H1 (cell line): ENCODE results near the gene LTB. TPM values are rescaled to one million over a fixed set of nuclear protein-coding genes. Genes with fewer than 3 reads are reported as not detected.

ENCODE experiments used
- CHD1 ChIP-seq: IDR thresholded peaks from 2 replicates; pipeline ENCODE4 v1.6.1; 2012; ENCODE audit warnings: low read depth, low read length, improper control_type of control experiment
- EGR1 ChIP-seq: IDR thresholded peaks from 2 replicates; pipeline ENCODE4 v1.6.1; 2011; ENCODE audit warnings: low read depth, low read length, borderline replicate concordance
- JUN ChIP-seq: IDR thresholded peaks from 2 replicates; pipeline ENCODE4 v1.6.1; 2011; ENCODE audit warnings: low read depth, mild to moderate bottlenecking, improper control_type of control experiment, low read length
- JUND ChIP-seq: IDR thresholded peaks from 2 replicates; pipeline ENCODE4 v1.6.1; 2011; ENCODE audit warnings: mild to moderate bottlenecking, improper control_type of control experiment, low read length
- KDM4A ChIP-seq: IDR thresholded peaks from one replicate; pipeline ENCODE4 v1.7.1; 2012; ENCODE audit warnings: low read depth, mild to moderate bottlenecking, moderate library complexity, low read length, inconsistent platforms; ENCODE audit not compliant: severe bottlenecking
- RAD21 ChIP-seq, 2 experiments: IDR thresholded peaks in 1 of 2; conservative IDR thresholded peaks in 1 of 2; 2 replicates each; pipeline ENCODE4 v1.6.1; 2011; ENCODE audit warnings: low read depth in 2 of 2, low read length in 2 of 2, improper control_type of control experiment in 1 of 2, inconsistent platforms in 1 of 2, mild to moderate bottlenecking in 1 of 2, moderate library complexity in 1 of 2
- RBBP5 ChIP-seq: IDR thresholded peaks from 2 replicates; pipeline ENCODE4 v1.7.1; 2012; ENCODE audit warnings: low read depth, mild to moderate bottlenecking, inconsistent platforms, low read length, moderate library complexity, borderline replicate concordance
- SP1 ChIP-seq: IDR thresholded peaks from 2 replicates; pipeline ENCODE4 v1.6.1; 2011; ENCODE audit warnings: low read depth, low read length
- SUZ12 ChIP-seq: fragments of 200-600 bp; sonication (generic); IDR thresholded peaks from 2 replicates; pipeline ENCODE4 v1.6.1; 2012; ENCODE audit warnings: mild to moderate bottlenecking, inconsistent platforms, low read length, moderate library complexity, mixed read lengths
- TCF12 ChIP-seq: IDR thresholded peaks from 2 replicates; pipeline ENCODE4 v1.6.1; 2011; ENCODE audit warnings: low read depth, mild to moderate bottlenecking, low read length
- polyA plus RNA-seq, 7 experiments: library from polyadenylated mRNA; depleted of rRNA in 3 of 7; stranded (reverse) in 5 of 7; unstranded in 2 of 7; fragments of >200 nt in 5 of 7; fragments of 200-250 nt in 2 of 7; gene quantifications; 1 replicate in 5 of 7; 2 replicates in 1 of 7; 4 replicates in 1 of 7; pipeline versions ENCODE4 v1.2.1 to v1.2.3, GENCODE V29; 2011 to 2013; ENCODE audit warnings: missing spikeins in 2 of 7, mixed read lengths in 2 of 7
- total RNA-seq: library from RNA; stranded (reverse); fragmentation: NEBNext Ultra II Directional; extraction: Animal tissue kit (Norgen Biotek cat#: 25700); gene quantifications from 2 replicates; pipeline ENCODE4 v1.2.1, GENCODE V29; 2021
- TF ChIP-seq, protein P1 (sequence below): fragments of 300-600 bp; sonication (generic); IDR thresholded peaks from 2 replicates; pipeline ENCODE4 v1.7.1; 2012; ENCODE audit warnings: low read length, moderate library complexity, mild to moderate bottlenecking, inconsistent platforms; ENCODE audit not compliant: insufficient replicate concordance

Gene LTB
- total and polyA plus RNA-seq, 2 of the 8 experiments (the other 6 are each of a cell fraction or from before 2014, with no cell fraction given): 0.43 to 0.47 TPM

DNA sequence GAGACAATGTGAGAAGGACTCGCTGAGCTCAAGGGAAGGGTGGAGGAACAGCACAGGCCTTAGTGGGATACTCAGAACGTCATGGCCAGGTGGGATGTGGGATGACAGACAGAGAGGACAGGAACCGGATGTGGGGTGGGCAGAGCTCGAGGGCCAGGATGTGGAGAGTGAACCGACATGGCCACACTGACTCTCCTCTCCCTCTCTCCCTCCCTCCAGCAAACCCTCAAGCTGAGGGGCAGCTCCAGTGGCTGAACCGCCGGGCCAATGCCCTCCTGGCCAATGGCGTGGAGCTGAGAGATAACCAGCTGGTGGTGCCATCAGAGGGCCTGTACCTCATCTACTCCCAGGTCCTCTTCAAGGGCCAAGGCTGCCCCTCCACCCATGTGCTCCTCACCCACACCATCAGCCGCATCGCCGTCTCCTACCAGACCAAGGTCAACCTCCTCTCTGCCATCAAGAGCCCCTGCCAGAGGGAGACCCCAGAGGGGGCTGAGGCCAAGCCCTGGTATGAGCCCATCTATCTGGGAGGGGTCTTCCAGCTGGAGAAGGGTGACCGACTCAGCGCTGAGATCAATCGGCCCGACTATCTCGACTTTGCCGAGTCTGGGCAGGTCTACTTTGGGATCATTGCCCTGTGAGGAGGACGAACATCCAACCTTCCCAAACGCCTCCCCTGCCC, 5.2 kb downstream of the LTB start (continued):
- TF ChIP-seq, protein P1, sequence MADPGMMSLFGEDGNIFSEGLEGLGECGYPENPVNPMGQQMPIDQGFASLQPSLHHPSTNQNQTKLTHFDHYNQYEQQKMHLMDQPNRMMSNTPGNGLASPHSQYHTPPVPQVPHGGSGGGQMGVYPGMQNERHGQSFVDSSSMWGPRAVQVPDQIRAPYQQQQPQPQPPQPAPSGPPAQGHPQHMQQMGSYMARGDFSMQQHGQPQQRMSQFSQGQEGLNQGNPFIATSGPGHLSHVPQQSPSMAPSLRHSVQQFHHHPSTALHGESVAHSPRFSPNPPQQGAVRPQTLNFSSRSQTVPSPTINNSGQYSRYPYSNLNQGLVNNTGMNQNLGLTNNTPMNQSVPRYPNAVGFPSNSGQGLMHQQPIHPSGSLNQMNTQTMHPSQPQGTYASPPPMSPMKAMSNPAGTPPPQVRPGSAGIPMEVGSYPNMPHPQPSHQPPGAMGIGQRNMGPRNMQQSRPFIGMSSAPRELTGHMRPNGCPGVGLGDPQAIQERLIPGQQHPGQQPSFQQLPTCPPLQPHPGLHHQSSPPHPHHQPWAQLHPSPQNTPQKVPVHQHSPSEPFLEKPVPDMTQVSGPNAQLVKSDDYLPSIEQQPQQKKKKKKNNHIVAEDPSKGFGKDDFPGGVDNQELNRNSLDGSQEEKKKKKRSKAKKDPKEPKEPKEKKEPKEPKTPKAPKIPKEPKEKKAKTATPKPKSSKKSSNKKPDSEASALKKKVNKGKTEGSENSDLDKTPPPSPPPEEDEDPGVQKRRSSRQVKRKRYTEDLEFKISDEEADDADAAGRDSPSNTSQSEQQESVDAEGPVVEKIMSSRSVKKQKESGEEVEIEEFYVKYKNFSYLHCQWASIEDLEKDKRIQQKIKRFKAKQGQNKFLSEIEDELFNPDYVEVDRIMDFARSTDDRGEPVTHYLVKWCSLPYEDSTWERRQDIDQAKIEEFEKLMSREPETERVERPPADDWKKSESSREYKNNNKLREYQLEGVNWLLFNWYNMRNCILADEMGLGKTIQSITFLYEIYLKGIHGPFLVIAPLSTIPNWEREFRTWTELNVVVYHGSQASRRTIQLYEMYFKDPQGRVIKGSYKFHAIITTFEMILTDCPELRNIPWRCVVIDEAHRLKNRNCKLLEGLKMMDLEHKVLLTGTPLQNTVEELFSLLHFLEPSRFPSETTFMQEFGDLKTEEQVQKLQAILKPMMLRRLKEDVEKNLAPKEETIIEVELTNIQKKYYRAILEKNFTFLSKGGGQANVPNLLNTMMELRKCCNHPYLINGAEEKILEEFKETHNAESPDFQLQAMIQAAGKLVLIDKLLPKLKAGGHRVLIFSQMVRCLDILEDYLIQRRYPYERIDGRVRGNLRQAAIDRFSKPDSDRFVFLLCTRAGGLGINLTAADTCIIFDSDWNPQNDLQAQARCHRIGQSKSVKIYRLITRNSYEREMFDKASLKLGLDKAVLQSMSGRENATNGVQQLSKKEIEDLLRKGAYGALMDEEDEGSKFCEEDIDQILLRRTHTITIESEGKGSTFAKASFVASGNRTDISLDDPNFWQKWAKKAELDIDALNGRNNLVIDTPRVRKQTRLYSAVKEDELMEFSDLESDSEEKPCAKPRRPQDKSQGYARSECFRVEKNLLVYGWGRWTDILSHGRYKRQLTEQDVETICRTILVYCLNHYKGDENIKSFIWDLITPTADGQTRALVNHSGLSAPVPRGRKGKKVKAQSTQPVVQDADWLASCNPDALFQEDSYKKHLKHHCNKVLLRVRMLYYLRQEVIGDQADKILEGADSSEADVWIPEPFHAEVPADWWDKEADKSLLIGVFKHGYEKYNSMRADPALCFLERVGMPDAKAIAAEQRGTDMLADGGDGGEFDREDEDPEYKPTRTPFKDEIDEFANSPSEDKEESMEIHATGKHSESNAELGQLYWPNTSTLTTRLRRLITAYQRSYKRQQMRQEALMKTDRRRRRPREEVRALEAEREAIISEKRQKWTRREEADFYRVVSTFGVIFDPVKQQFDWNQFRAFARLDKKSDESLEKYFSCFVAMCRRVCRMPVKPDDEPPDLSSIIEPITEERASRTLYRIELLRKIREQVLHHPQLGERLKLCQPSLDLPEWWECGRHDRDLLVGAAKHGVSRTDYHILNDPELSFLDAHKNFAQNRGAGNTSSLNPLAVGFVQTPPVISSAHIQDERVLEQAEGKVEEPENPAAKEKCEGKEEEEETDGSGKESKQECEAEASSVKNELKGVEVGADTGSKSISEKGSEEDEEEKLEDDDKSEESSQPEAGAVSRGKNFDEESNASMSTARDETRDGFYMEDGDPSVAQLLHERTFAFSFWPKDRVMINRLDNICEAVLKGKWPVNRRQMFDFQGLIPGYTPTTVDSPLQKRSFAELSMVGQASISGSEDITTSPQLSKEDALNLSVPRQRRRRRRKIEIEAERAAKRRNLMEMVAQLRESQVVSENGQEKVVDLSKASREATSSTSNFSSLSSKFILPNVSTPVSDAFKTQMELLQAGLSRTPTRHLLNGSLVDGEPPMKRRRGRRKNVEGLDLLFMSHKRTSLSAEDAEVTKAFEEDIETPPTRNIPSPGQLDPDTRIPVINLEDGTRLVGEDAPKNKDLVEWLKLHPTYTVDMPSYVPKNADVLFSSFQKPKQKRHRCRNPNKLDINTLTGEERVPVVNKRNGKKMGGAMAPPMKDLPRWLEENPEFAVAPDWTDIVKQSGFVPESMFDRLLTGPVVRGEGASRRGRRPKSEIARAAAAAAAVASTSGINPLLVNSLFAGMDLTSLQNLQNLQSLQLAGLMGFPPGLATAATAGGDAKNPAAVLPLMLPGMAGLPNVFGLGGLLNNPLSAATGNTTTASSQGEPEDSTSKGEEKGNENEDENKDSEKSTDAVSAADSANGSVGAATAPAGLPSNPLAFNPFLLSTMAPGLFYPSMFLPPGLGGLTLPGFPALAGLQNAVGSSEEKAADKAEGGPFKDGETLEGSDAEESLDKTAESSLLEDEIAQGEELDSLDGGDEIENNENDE: no peak
- TF ChIP-seq EGR1 (no peak), JUND (no peak), SP1 (no peak), CHD1 (no peak), RBBP5 (no peak), TCF12 (no peak), SUZ12 (no peak), RAD21 (IDR thresholded peaks at IDR 0.05 in 1 of 2, conservative IDR thresholded peaks at IDR 0.05 in 1 of 2; ENCODE audit: low read depth in 2 of 2, low read length in 2 of 2) (no peak), JUN (no peak), KDM4A (no peak)
